Choroid plexus epithelial cell (primary cell): ENCODE data around the gene LRRC34.

ENCODE experiments used
- DNase-seq: peaks from one replicate; pipeline ENCODE4 v3.0.0-alpha.2; 2010; ENCODE audit warnings: low read depth
- H3K4me3 ChIP-seq: 2 replicates; pipeline ENCODE4 v1.5.1; 2011; ENCODE audit warnings: low read depth, mild to moderate bottlenecking, control low read depth, low read length, moderate library complexity
- CTCF ChIP-seq: conservative IDR thresholded peaks from 2 replicates; pipeline ENCODE4 v1.5.1; 2011; ENCODE audit warnings: low read depth, mild to moderate bottlenecking, control low read depth, inconsistent platforms, low read length, moderate library complexity

LRRC34 gene

GRCh38 chr3:169818316-169818715, 5.6 kb upstream of the LRRC34 start:
- peak; percentile 65 for DNase-seq
- no peak overlapping the region for H3K4me3 ChIP-seq
- no peak for TF ChIP-seq CTCF

GRCh38 chr3:169815590-169816150, 3.0 kb upstream of the LRRC34 start:
- no peak overlapping the region for H3K4me3 ChIP-seq
- DNase-seq = no peak
- no peak for TF ChIP-seq CTCF

- TF ChIP-seq CTCF = peak; percentile 49
- peak; percentile 37 for DNase-seq
- H3K4me3 ChIP-seq = peak overlapping the region; percentile 67
These were observed 1.2 kb upstream of the LRRC34 start for GRCh38 chr3:169813757-169814517.

GRCh38 chr3:169813278-169813677, 574 bp upstream of the LRRC34 start:
- TF ChIP-seq CTCF = no peak
- no peak for DNase-seq
- H3K4me3 ChIP-seq = peak overlapping the region; percentile 67

- no peak for TF ChIP-seq CTCF
- peak overlapping the region; percentile 67 for H3K4me3 ChIP-seq
- DNase-seq = peak; percentile 76
These were observed 923 bp downstream of the LRRC34 start for GRCh38 chr3:169811631-169812331.

GRCh38 chr3:169809230-169809795, 3.4 kb downstream of the LRRC34 start:
- no peak for DNase-seq
- H3K4me3 ChIP-seq = no peak overlapping the region
- no peak for TF ChIP-seq CTCF
